B cell (primary cell): ENCODE data around the gene TBC1D30. TPM values are rescaled to one million over a fixed set of nuclear protein-coding genes. Genes with fewer than 3 reads are reported as not detected.

ENCODE experiments used
- ATAC-seq: fragments of 200-7000 bp; cut with Tn5 transposase; one replicate; pipeline ENCODE4 v1.10.0; 2021; ENCODE audit warnings: low read depth, mild to moderate bottlenecking, moderate number of reproducible peaks, moderate library complexity
- CTCF ChIA-PET: fragments of 350-600 bp; sonication (Branson Sonifier 250); formaldehyde crosslinking; loops from one replicate; lab custom pipeline; 2021; ENCODE audit warnings: antibody characterized with exemption, inconsistent platforms; lab: Charles Lee
- POLR2A ChIA-PET: fragments of 350-600 bp; sonication (Branson Sonifier 250); formaldehyde crosslinking; loops from one replicate; lab custom pipeline; 2021; ENCODE audit warnings: antibody characterized with exemption; lab: Charles Lee
- DNase-seq: peaks from one replicate; pipeline ENCODE4 v3.0.0; 2013
- H2AFZ ChIP-seq: 2 replicates; pipeline ENCODE4 v1.6.1; 2012; ENCODE audit warnings: mild to moderate bottlenecking, low read depth, low read length; ENCODE audit not compliant: insufficient read depth, poor library complexity, severe bottlenecking
- H3K27ac ChIP-seq, 2 donors: 1 replicate in 1 of 2; 2 replicates in 1 of 2; pipeline ENCODE4 v1.5.1; 2012 to 2013; ENCODE audit warnings: low read length in 2 of 2, mild to moderate bottlenecking in 2 of 2, moderate library complexity in 1 of 2
- H3K27me3 ChIP-seq, 4 experiments: fragments of 200-600 bp in 1 of 4; sonication (generic) in 1 of 4; replicated peaks in 1 of 4; 1 replicate in 2 of 4; 2 replicates in 2 of 4; pipeline versions ENCODE4 v1.6.1 to v1.7.0; 2013 to 2016; ENCODE audit warnings: low read length in 3 of 4, mild to moderate bottlenecking in 2 of 4, mixed read lengths in 1 of 4, moderate library complexity in 1 of 4; ENCODE audit not compliant: insufficient read depth in 4 of 4, control insufficient read depth in 3 of 4; ENCODE audit errors: control extremely low read depth in 1 of 4
- H3K36me3 ChIP-seq, 2 experiments: replicated peaks in 1 of 2; 1 replicate in 1 of 2; 2 replicates in 1 of 2; pipeline versions ENCODE4 v1.6.1 to v1.7.1; 2013; ENCODE audit warnings: low read length in 1 of 2; ENCODE audit not compliant: insufficient read depth in 2 of 2, control insufficient read depth in 1 of 2; ENCODE audit errors: control extremely low read depth in 1 of 2, extremely low read depth in 1 of 2
- H3K4me1 ChIP-seq, 2 donors: fragments of 200-600 bp in 1 of 2; sonication (generic) in 1 of 2; 1 replicate in 1 of 2; 2 replicates in 1 of 2; pipeline versions ENCODE4 v1.5.1 to v1.6.1; 2013 to 2017; ENCODE audit warnings: low read length in 2 of 2; ENCODE audit not compliant: control insufficient read depth in 2 of 2, insufficient read depth in 2 of 2
- H3K4me2 ChIP-seq: replicated peaks from 2 replicates; pipeline ENCODE3; 2012; ENCODE audit warnings: mild to moderate bottlenecking, low read depth, low read length; ENCODE audit not compliant: poor library complexity, severe bottlenecking
- H3K4me3 ChIP-seq, 5 experiments: fragments of 200-600 bp in 1 of 5; sonication (generic) in 1 of 5; 1 replicate in 3 of 5; 2 replicates in 2 of 5; pipeline versions ENCODE4 v1.5.1 to v1.7.0; 2011 to 2016; ENCODE audit warnings: low read length in 4 of 5, mild to moderate bottlenecking in 4 of 5, low read depth in 2 of 5, control low read depth in 1 of 5, moderate library complexity in 1 of 5; ENCODE audit not compliant: insufficient read depth in 1 of 5; ENCODE audit errors: control extremely low read depth in 1 of 5, extremely low read depth in 1 of 5
- H3K79me2 ChIP-seq: fragments of 200-600 bp; sonication (generic); one replicate; pipeline ENCODE4 v1.6.0; 2016; ENCODE audit warnings: low read length; ENCODE audit not compliant: control insufficient read depth, insufficient read depth
- H3K9ac ChIP-seq: fragments of 200-600 bp; sonication (generic); 2 replicates; pipeline ENCODE4 v1.6.1; 2017; ENCODE audit warnings: mild to moderate bottlenecking, low read length, moderate library complexity
- H3K9me3 ChIP-seq, 3 donors: one replicate each; pipeline versions ENCODE4 v1.6.1 to v1.7.1; 2013; ENCODE audit warnings: low read length in 2 of 3; ENCODE audit not compliant: control insufficient read depth in 2 of 3, insufficient read depth in 1 of 3; ENCODE audit errors: control extremely low read depth in 1 of 3
- H4K20me1 ChIP-seq: 2 replicates; pipeline ENCODE4 v1.6.0; 2012; ENCODE audit warnings: mild to moderate bottlenecking, low read length; ENCODE audit not compliant: insufficient read depth, control insufficient read depth, poor library complexity, severe bottlenecking
- H3K27ac Mint-ChIP-seq: one replicate; pipeline ENCODE4 v1.8.0; 2021; ENCODE audit warnings: mixed read lengths
- H3K27me3 Mint-ChIP-seq: one replicate; pipeline ENCODE4 v1.8.0; 2021; ENCODE audit warnings: mixed read lengths
- H3K4me1 Mint-ChIP-seq: one replicate; pipeline ENCODE4 v1.8.0; 2021; ENCODE audit warnings: mixed read lengths
- H3K4me3 Mint-ChIP-seq: one replicate; pipeline ENCODE4 v1.8.0; 2021; ENCODE audit warnings: mixed read lengths
- H3K9me3 Mint-ChIP-seq: one replicate; pipeline ENCODE4 v1.8.0; 2022; ENCODE audit warnings: mixed read lengths; ENCODE audit not compliant: insufficient read depth
- CTCF ChIP-seq: fragments of 200-600 bp; IDR thresholded peaks from one replicate; pipeline ENCODE4 v1.8.0; 2022; ENCODE audit warnings: antibody characterized with exemption, mild to moderate bottlenecking
- EZH2 ChIP-seq: IDR thresholded peaks from 2 replicates; pipeline ENCODE4 v1.6.1; 2012; ENCODE audit warnings: borderline replicate concordance, low read depth, mild to moderate bottlenecking, moderate library complexity, low read length; ENCODE audit not compliant: insufficient read depth, poor library complexity, severe bottlenecking
- WGBS: methylation state at CpG from one replicate; pipeline ENCODE4 v1.1.5; 2013; ENCODE audit warnings: missing lambda C conversion rate; ENCODE audit not compliant: insufficient coverage; 5-methylcytosine and 5-hydroxymethylcytosine counted together
- intact Hi-C: fragments of 100-400 bp; cut with micrococcal nuclease; formaldehyde crosslinking; loops from one replicate; pipeline ENCODE4 v1.10.0; 2022
- polyA plus RNA-seq: library from polyadenylated mRNA; depleted of rRNA; stranded (reverse); fragments of >200 nt; gene quantifications from 2 replicates; pipeline ENCODE4 v1.2.3, GENCODE V29; 2012
- total RNA-seq, 2 donors: library from RNA; stranded (reverse); fragments of 120-200 nt in 1 of 2; gene quantifications; 1 replicate in 1 of 2; 2 replicates in 1 of 2; pipeline versions ENCODE4 v1.2.3 to v1.2.4, GENCODE V29; 2013 to 2022

TBC1D30 gene
- total and polyA plus RNA-seq, 2 donors (not counting 1 experiment from before 2014, with no cell fraction given) = 0.06 to 0.10 TPM

- Mint-ChIP-seq H3K27ac (no peak overlapping the region), H3K9me3 (no peaks in the 10 kb centered on the region), H3K27me3 (peaks cover 23% of the 10 kb centered on the region), H3K4me1 (no peaks in the 10 kb centered on the region), H3K4me3 (no peak overlapping the region)
- no peaks in the 10 kb centered on the region for H3K4me1 ChIP-seq
- intact Hi-C loops = no loop called here
- 81% methylated on average over 2 of the region's 3 CpGs for WGBS
- no peak overlapping the region for H3K4me2 ChIP-seq
- H3K4me3 ChIP-seq = no peak overlapping the region
- POLR2A ChIA-PET = no interaction called here
- H3K27ac ChIP-seq = no peak overlapping the region
- no peaks in the 10 kb centered on the region for H3K9me3 ChIP-seq
- CTCF ChIA-PET = interaction anchor here (1.0 to 1.1 kb wide), 2 partner anchors 20 to 21 kb away, joined by 3 read pairs; no protein-coding TSS in a partner anchor
- H3K36me3 ChIP-seq = no peaks in the 10 kb centered on the region
- DNase-seq = no peak
- H3K79me2 ChIP-seq = no peaks in the 10 kb centered on the region
- no peak overlapping the region for H3K9ac ChIP-seq
- H2AFZ ChIP-seq = no peak overlapping the region
- no peaks in the 10 kb centered on the region for H4K20me1 ChIP-seq
- ATAC-seq = no peak
- H3K27me3 ChIP-seq = no peaks in the 10 kb centered on the region
- TF ChIP-seq EZH2 = no peak
- TF ChIP-seq CTCF = no peak
Measured at GRCh38 chr12:64911081-64911480, 86.6 kb downstream of the TBC1D30 start.

- H3K79me2 ChIP-seq = no peaks in the 10 kb centered on the region
- no peak overlapping the region for H3K27ac ChIP-seq
- H3K27me3 Mint-ChIP-seq = peaks cover 23% of the 10 kb centered on the region
- H3K9me3 ChIP-seq = no peaks in the 10 kb centered on the region
- no peak for TF ChIP-seq EZH2
- no peak for TF ChIP-seq CTCF
- intact Hi-C loops = no loop called here
- no peaks in the 10 kb centered on the region for H4K20me1 ChIP-seq
- no peak for DNase-seq
- no peak overlapping the region for H3K27ac Mint-ChIP-seq
- no peak overlapping the region for H3K9ac ChIP-seq
- H2AFZ ChIP-seq = no peak overlapping the region
- H3K4me3 Mint-ChIP-seq = no peak overlapping the region
- 100% methylated on average over 3 of the region's 4 CpGs for WGBS
- H3K4me2 ChIP-seq = no peak overlapping the region
- H3K36me3 ChIP-seq = no peaks in the 10 kb centered on the region
- no peak for ATAC-seq
- no peaks in the 10 kb centered on the region for H3K4me1 ChIP-seq
- H3K4me3 ChIP-seq = no peak overlapping the region
- ChIA-PET POLR2A (no interaction called here), CTCF (interaction anchor here (1.1 kb wide), 1 partner anchor 21 kb away, joined by 3 read pairs; no protein-coding TSS in a partner anchor)
- no peaks in the 10 kb centered on the region for H3K9me3 Mint-ChIP-seq
- H3K4me1 Mint-ChIP-seq = no peaks in the 10 kb centered on the region
- no peaks in the 10 kb centered on the region for H3K27me3 ChIP-seq
Measured at GRCh38 chr12:64911912-64912311, 87.5 kb downstream of the TBC1D30 start.
